Measurements from ENCODE around the gene EIF4A3. TPM values are rescaled to one million over a fixed set of nuclear protein-coding genes. Genes with fewer than 3 reads are reported as not detected.

The EIF4A3 gene
- total and polyA plus RNA-seq, 8 donors, result 58.5 to 90.7 (median 84.3) TPM

DNA sequence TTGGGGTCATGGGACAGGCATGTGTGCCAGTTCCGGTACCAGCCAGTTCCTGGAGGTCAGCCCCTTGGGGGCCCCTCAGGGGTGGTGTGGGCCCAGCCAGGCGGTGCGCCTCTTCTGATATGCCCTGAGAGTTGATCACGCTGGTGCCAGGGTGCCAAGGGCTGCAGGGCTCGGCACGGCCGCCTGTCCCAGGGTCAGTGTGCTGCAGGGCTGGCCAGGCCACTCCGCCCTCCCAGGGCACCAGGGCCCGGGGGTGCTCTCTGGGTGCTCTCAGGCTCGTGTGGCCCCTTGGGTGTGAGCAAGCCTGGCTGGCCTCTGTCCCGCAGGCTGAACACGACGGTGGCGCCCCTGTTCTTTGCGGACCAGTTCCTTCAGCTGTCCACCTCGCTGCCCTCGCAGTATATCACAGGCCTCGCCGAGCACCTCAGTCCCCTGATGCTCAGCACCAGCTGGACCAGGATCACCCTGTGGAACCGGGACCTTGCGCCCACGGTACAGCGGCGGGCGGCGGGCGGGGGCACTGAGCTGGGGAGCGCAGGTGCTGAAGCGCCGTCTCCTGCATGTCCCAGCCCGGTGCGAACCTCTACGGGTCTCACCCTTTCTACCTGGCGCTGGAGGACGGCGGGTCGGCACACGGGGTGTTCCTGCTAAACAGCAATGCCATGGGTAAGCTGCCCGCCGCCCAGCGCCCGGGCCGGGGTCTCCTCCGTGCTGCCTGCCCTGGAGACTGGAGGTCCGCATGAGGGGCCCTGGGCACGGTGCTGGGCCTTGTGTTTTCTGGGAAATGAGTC is 39.5 kb downstream of the EIF4A3 start:
- H3K4me1 ChIP-seq, result peaks cover under 1 to 7% of the 10 kb centered on the region in 2 donors
- peaks cover 0 to 23% of the 10 kb centered on the region in 2 donors for H3K36me3 ChIP-seq
- ATAC-seq (no peak), DNase-seq (peak in 2 of 4 donors; percentile 25 to 53)
- no peak for TF ChIP-seq CTCF (IDR thresholded peaks at IDR 0.05)
- no peaks in the 10 kb centered on the region for H3K9me3 ChIP-seq
- intact Hi-C loops (cut with DNase I), result no loop called here
- H3K27ac ChIP-seq, result no peak overlapping the region
- H3K4me3 ChIP-seq, result no peak overlapping the region
- H3K27me3 ChIP-seq, result no peaks in the 10 kb centered on the region

GRCh38 chr17:80106751-80107150 is 40.2 kb downstream of the EIF4A3 start:
- Histone ChIP-seq H3K27me3 (no peaks in the 10 kb centered on the region), H3K4me1 (peaks cover 7 to 13% of the 10 kb centered on the region in 2 donors), H3K9me3 (no peaks in the 10 kb centered on the region), H3K27ac (no peak overlapping the region), H3K36me3 (peaks cover 0 to 17% of the 10 kb centered on the region in 2 donors), H3K4me3 (no peak overlapping the region)
- no peak for ATAC-seq
- intact Hi-C loops (cut with DNase I), result no loop called here
- TF ChIP-seq CTCF (IDR thresholded peaks at IDR 0.05), result no peak
- no peak for DNase-seq

- no peak overlapping the region for H3K4me3 ChIP-seq
- DNase-seq (peak in 2 of 4 donors; percentile 28 to 64), ATAC-seq (no peak)
- H3K27ac ChIP-seq, result no peak overlapping the region
- H3K27me3 ChIP-seq, result no peaks in the 10 kb centered on the region
- no peak for TF ChIP-seq CTCF (IDR thresholded peaks at IDR 0.05)
- H3K9me3 ChIP-seq, result no peaks in the 10 kb centered on the region
- intact Hi-C loops (cut with DNase I), result no loop called here
- peaks cover 0 to 17% of the 10 kb centered on the region in 2 donors for H3K36me3 ChIP-seq
- peaks cover 7 to 13% of the 10 kb centered on the region in 2 donors for H3K4me1 ChIP-seq
Observed at GRCh38 chr17:80106176-80106575, 40.8 kb downstream of the EIF4A3 start.

GRCh38 chr17:80105762-80106161 is 41.2 kb downstream of the EIF4A3 start:
- Histone ChIP-seq H3K4me3 (no peak overlapping the region), H3K4me1 (peaks cover 7 to 17% of the 10 kb centered on the region in 2 donors), H3K9me3 (no peaks in the 10 kb centered on the region), H3K27ac (no peak overlapping the region), H3K27me3 (no peaks in the 10 kb centered on the region), H3K36me3 (peaks cover 0 to 17% of the 10 kb centered on the region in 2 donors)
- TF ChIP-seq CTCF (IDR thresholded peaks at IDR 0.05), result no peak
- intact Hi-C loops (cut with DNase I), result no loop called here
- ATAC-seq, result no peak
- peak in 3 of 4 donors; percentile 27 to 82 (median 28) for DNase-seq

- Histone ChIP-seq H3K27ac (no peak overlapping the region), H3K9me3 (no peaks in the 10 kb centered on the region), H3K4me3 (no peak overlapping the region), H3K4me1 (peaks cover 7 to 25% of the 10 kb centered on the region in 2 donors), H3K36me3 (peaks cover 0 to 17% of the 10 kb centered on the region in 2 donors), H3K27me3 (no peaks in the 10 kb centered on the region)
- no peak for TF ChIP-seq CTCF (IDR thresholded peaks at IDR 0.05)
- DNase-seq, result peak in 2 of 4 donors; percentile 27 to 72
- intact Hi-C loops (cut with DNase I), result no loop called here
- no peak for ATAC-seq
Observed at GRCh38 chr17:80104956-80105375, 42.0 kb downstream of the EIF4A3 start.

Data from left lung (tissue), 10 donors.